HPDE6-E6E7 (cell line): ENCODE results near the gene LRRC8D.

Experiments used
- DNase-seq: peaks from one replicate; pipeline ENCODE4 v3.0.0; 2011; ENCODE audit warnings: missing footprints; ENCODE audit errors: extremely low spot score

Gene LRRC8D

GRCh38 chr1:89833183-89834082 lies 12.6 kb downstream of the LRRC8D start:
- no peak for DNase-seq

- no peak for DNase-seq
Observed at GRCh38 chr1:89834083-89834704, 13.4 kb downstream of the LRRC8D start.

DNA sequence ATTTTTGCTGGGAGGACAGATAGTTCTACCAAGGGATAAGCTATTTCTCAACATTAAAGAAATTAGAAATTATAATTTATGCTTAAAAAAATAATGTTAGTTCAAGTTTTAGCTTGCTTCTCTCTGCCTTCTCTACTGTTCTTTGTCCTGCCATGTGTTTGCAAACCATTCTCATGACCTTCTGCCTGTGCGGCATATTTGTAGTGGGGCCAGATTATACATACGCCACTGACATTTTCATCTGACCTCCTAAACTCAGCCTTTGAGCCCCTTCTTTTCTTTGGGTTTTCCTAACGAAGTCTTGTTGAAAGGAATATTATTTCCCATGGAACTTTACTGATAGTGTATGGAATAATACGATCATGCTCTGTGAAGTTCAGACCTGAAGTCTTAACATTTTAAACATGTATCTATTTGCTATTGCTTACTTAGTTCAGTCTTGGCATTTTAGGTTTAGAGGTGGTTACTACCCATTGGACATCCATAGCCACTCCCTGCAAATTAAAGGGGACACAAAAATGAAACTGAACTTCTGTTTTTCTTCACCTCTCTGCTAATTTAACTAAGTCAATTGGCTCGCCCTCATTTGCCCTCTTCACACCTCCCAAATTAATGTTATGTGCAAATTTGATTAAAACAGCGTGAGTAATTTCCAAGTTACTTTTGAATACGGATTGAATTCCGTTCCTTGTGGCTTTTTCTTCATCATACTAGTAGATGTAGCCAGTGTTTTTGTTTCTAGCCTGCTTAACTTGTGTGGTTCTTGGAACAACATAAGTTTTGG lies 15.6 kb downstream of the LRRC8D start:
- no peak for DNase-seq

DNA sequence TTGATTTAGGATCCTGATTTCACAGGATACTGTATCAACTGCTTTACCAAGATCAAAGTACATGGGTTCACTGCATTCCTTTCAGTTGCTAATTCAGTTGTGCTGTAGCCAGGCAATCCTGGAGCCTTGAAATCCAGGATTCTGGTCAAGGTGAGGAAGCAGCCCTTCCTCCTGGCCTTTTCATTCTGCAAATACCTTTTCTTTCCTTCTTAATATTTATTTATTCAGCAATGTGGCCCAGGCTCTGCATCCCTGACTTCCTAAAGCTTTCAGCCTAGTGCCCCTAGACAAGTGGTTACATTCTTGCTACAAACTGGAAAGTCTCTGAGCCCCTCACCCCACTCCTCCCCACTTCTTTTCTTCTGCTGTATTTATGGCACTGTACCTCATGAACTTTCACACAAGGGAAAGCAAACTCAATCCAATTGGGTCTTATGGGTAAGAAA lies 16.2 kb downstream of the LRRC8D start:
- DNase-seq: no peak

- DNase-seq: no peak
Observed at GRCh38 chr1:89837510-89837909, 16.7 kb downstream of the LRRC8D start.

GRCh38 chr1:89839516-89839915 lies 18.7 kb downstream of the LRRC8D start:
- no peak for DNase-seq

- DNase-seq: no peak
Observed at GRCh38 chr1:89841507-89841906, 20.7 kb downstream of the LRRC8D start.

- peak; percentile 52 for DNase-seq
Observed at GRCh38 chr1:89842567-89843272, 21.9 kb downstream of the LRRC8D start.

GRCh38 chr1:89843273-89844130 lies 22.7 kb downstream of the LRRC8D start:
- DNase-seq: peak; percentile 70

GRCh38 chr1:89844241-89844807 lies 23.5 kb downstream of the LRRC8D start:
- no peak for DNase-seq

DNA sequence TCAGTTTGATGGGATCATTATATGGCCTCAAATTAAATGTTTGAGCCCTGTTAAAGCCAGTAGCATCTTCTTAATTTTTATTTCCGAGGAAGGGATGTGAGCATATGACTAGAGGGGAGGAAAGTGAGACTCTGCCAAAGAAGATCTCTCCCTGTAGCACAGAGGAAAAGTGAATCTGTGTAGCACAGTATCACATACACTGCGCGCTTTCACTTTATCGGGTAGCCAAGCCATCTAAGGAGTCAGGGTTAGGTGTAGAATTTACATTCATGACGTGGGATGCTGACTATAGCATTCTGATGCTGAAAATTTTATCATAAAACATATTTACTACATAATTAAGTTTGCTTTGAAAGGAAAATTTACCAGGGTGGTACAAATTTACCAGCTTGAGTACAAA lies 24.0 kb downstream of the LRRC8D start:
- DNase-seq: no peak

- no peak for DNase-seq
Observed at GRCh38 chr1:89847191-89847729, 26.4 kb downstream of the LRRC8D start.

DNA sequence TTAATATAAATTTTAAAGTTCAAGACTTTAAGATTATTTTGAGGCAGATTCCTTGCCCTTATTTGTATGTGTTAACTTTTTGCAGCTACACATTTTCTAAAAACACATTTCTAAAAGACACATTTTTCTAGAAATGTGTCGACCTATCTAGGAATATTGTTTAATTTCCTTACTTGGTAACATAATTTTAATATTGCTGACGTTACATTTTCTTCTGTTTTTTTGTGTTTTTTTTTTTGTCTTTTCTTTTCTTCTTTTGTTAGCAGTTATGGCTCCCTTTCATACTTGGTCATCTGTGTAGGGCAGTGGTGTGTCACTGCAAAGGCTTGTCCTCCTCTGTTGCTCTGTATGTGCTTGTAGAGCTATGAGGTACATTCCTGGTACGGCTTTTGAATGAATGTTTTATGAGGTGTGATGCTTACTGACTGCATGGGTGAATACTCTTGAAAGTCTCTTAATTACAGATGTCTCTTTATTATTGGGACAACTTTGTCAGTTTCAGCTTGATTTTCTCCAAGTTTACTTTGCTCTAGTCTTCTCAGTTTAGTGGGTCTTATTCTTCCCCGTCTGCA lies 30.1 kb downstream of the LRRC8D start:
- no peak for DNase-seq

GRCh38 chr1:89854140-89854539 lies 33.3 kb downstream of the LRRC8D start:
- DNase-seq: no peak

GRCh38 chr1:89855413-89856123 lies 34.7 kb downstream of the LRRC8D start:
- no peak for DNase-seq

- DNase-seq: no peak
Observed at GRCh38 chr1:89863165-89863830, 42.5 kb downstream of the LRRC8D start.

GRCh38 chr1:89865498-89866382 lies 44.9 kb downstream of the LRRC8D start:
- DNase-seq: peak; percentile 47
